Colonic mucosa (tissue), 4 donors: ENCODE data around the gene MOG. TPM values are rescaled to one million over a fixed set of nuclear protein-coding genes. Genes with fewer than 3 reads are reported as not detected.
A peak's percentile ranks its signal among the peaks of the same experiment; 100 is the strongest.

ENCODE experiments used
- DNase-seq: peaks from one replicate; pipeline ENCODE4 v3.0.0-alpha.2; 2020
- H3K27ac ChIP-seq: fragments of 200-600 bp; one replicate; pipeline ENCODE4 v1.8.0; 2021
- H3K27me3 ChIP-seq: fragments of 200-600 bp; one replicate; pipeline ENCODE4 v1.8.0; 2021
- H3K36me3 ChIP-seq: fragments of 200-600 bp; one replicate; pipeline ENCODE4 v1.8.0; 2021
- H3K4me1 ChIP-seq: fragments of 200-600 bp; one replicate; pipeline ENCODE4 v1.8.0; 2021; ENCODE audit warnings: mild to moderate bottlenecking
- H3K4me3 ChIP-seq: fragments of 200-600 bp; one replicate; pipeline ENCODE4 v1.8.0; 2021
- H3K9ac ChIP-seq, 2 donors: one replicate each; pipeline ENCODE4 v1.7.0; 2013; ENCODE audit warnings: control low read depth in 2 of 2, low read depth in 2 of 2, low read length in 2 of 2
- H3K9me3 ChIP-seq: fragments of 200-600 bp; one replicate; pipeline ENCODE4 v1.8.0; 2021
- intact Hi-C: fragments of 100-400 bp; cut with DNase I; formaldehyde crosslinking; loops from one replicate; pipeline ENCODE4 v1.14.1; 2022
- total RNA-seq, 2 donors: library from RNA; stranded (reverse); fragmentation: NEBNext Ultra II Directional in 1 of 2; extraction: Animal tissue kit (Norgen Biotek cat#: 25700) in 1 of 2; gene quantifications; one replicate each; pipeline ENCODE4 v1.2.1, GENCODE V29; 2021
- TF ChIP-seq, protein P1 (sequence below): fragments of 200-600 bp; IDR thresholded peaks from one replicate; pipeline ENCODE4 v1.8.0; 2022; ENCODE audit warnings: antibody characterized with exemption, mild to moderate bottlenecking
- donor health status: healthy.
- donor health status: DM: no; HTN: no; CAD: no.
- donor health status: DM: no; HTN: no; CAD: no.

MOG gene
- total RNA-seq, 2 donors from 2014 or later: not detected

DNA sequence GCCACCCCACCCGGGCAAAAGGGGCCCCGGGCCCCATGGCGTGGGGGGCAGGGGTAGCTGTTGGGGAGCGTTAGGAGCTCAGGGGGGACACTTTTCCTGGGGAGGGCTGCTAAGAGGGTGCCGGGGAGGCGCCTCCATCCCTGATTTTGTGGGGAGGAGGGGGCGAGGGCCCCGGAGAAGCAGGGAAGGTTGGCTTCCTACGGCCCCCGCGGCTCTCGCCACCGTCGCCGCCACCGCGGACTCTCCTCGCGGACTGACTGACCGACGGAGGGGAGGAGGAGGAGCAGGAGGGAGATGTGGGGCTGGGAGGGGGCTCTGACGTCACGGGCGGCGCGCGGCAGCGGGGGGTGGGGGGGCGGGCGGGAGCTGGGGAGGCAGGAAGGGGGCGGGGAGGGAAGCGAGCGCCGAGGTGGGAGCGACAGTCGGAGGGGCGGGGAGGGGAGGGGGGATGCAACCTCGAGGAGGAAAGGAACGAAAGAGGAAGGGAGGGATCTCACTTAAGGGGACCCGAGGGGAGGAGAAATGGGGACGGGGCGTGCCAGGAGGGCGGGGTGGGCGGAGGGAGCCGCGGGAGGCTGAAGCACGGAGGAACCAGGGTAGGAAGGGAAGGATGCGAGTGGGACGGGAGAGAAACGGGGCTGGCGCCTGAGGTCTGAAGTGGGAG is 29.0 kb upstream of the MOG start:
- Histone ChIP-seq H3K4me3 (peak overlapping the region; percentile 43), H3K9me3 (no peaks in the 10 kb centered on the region), H3K27me3 (no peaks in the 10 kb centered on the region), H3K36me3 (no peaks in the 10 kb centered on the region), H3K4me1 (peaks cover 6% of the 10 kb centered on the region), H3K27ac (peak overlapping the region; percentile 44), H3K9ac (peak overlapping the region; percentile 36 to 67)
- TF ChIP-seq, protein P1, sequence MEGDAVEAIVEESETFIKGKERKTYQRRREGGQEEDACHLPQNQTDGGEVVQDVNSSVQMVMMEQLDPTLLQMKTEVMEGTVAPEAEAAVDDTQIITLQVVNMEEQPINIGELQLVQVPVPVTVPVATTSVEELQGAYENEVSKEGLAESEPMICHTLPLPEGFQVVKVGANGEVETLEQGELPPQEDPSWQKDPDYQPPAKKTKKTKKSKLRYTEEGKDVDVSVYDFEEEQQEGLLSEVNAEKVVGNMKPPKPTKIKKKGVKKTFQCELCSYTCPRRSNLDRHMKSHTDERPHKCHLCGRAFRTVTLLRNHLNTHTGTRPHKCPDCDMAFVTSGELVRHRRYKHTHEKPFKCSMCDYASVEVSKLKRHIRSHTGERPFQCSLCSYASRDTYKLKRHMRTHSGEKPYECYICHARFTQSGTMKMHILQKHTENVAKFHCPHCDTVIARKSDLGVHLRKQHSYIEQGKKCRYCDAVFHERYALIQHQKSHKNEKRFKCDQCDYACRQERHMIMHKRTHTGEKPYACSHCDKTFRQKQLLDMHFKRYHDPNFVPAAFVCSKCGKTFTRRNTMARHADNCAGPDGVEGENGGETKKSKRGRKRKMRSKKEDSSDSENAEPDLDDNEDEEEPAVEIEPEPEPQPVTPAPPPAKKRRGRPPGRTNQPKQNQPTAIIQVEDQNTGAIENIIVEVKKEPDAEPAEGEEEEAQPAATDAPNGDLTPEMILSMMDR: no peak
- intact Hi-C loops: no loop called here
- peak; percentile 60 for DNase-seq

DNA sequence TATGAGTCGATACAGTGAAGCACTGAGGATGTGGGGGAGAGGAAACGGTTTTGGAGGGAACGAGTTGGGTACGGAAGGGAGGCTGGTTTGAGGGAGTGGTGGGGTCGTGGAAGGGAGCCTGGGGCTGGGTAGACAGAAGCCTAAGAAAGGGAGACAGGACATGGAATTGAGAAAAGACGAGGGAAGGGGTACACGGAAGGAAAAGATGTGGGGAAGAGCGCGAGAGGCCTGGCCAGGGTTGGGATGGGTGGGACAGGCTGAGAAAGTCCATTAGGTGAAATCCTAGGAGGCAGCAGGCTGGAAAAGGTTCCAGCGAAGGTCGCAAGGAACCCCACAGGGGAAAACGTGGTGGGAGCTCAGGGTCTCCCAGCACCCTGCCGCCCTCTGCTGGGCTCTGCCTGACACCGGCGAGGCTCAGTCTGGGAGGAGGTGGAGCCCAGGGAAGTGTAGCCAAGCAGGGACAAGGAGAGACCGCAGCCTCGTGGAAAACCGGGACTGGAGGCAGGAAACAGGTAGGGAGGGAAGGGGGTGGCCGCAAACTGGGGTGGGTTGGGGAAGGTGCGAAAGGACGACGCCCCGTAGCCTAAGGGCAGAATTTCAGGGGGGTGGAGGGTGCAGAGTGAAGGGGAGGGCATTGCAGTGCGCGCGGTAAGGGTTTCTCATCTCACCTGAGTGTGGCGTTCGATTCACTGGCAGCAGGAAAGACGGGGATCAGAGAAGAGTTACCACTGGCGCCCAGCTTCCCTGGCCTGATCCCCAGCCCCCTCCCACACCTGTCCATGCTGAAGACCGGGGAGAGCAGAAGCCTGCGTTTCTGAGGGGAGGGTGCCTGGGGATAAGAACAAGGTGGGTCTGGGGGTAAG is 28.2 kb upstream of the MOG start:
- peak overlapping the region; percentile 36 to 45 for H3K9ac ChIP-seq
- peak; percentile 84 for DNase-seq
- H3K27me3 ChIP-seq: no peaks in the 10 kb centered on the region
- peak overlapping the region; percentile 43 for H3K4me3 ChIP-seq
- intact Hi-C loops: no loop called here
- peak overlapping the region; percentile 44 for H3K27ac ChIP-seq
- TF ChIP-seq, protein P1: peak; percentile 33
- no peaks in the 10 kb centered on the region for H3K9me3 ChIP-seq
- H3K4me1 ChIP-seq: peaks cover 6% of the 10 kb centered on the region
- H3K36me3 ChIP-seq: no peaks in the 10 kb centered on the region

DNA sequence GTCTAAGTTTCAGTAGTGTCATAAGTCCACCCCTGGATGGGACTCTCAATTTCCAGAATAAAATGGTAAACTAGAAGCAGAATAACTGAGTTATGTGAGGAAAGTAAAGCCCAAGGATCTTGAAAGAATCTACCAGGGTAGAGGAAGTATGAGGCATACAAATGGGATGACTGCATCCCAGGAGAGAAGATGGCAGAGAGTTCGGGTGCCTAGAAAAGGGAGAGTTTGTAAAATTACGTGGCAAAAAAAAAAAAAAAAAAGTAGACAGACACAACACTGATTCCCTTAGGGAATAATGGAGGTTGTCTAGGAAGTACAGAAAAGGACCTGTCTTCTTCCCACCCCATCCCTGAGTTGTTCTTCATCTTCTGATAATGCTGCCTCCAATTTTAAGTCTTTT is 27.3 kb upstream of the MOG start:
- H3K9ac ChIP-seq: no peak overlapping the region
- no peaks in the 10 kb centered on the region for H3K9me3 ChIP-seq
- no peak overlapping the region for H3K27ac ChIP-seq
- H3K4me1 ChIP-seq: peaks cover 6% of the 10 kb centered on the region
- no peak overlapping the region for H3K4me3 ChIP-seq
- no peaks in the 10 kb centered on the region for H3K36me3 ChIP-seq
- TF ChIP-seq, protein P1: no peak
- no peaks in the 10 kb centered on the region for H3K27me3 ChIP-seq
- intact Hi-C loops: no loop called here
- DNase-seq: no peak

DNA sequence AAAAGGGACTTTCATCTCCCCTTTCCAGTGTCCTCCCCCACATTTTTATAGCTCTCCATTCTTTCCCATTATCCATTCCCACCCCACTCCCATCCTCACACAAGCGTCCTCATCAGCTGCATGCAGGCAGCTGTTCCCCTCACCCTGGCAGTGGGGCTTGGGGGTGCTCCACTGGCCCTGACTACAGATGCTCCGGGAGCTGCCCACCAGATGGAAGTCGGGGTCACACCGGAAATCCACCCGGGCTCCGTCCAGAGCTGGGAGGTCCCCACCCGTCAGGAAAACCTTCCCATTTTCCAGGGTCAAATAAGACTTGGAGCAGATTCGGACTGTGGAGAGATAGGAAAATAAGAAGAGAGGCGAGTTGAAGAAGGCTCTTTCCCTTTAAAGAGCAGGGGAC is 26.6 kb upstream of the MOG start:
- DNase-seq: no peak
- TF ChIP-seq, protein P1: no peak
- H3K9me3 ChIP-seq: no peaks in the 10 kb centered on the region
- H3K4me3 ChIP-seq: no peak overlapping the region
- intact Hi-C loops: no loop called here
- no peaks in the 10 kb centered on the region for H3K27me3 ChIP-seq
- no peaks in the 10 kb centered on the region for H3K36me3 ChIP-seq
- peaks cover 6% of the 10 kb centered on the region for H3K4me1 ChIP-seq
- H3K9ac ChIP-seq: no peak overlapping the region
- H3K27ac ChIP-seq: no peak overlapping the region

DNA sequence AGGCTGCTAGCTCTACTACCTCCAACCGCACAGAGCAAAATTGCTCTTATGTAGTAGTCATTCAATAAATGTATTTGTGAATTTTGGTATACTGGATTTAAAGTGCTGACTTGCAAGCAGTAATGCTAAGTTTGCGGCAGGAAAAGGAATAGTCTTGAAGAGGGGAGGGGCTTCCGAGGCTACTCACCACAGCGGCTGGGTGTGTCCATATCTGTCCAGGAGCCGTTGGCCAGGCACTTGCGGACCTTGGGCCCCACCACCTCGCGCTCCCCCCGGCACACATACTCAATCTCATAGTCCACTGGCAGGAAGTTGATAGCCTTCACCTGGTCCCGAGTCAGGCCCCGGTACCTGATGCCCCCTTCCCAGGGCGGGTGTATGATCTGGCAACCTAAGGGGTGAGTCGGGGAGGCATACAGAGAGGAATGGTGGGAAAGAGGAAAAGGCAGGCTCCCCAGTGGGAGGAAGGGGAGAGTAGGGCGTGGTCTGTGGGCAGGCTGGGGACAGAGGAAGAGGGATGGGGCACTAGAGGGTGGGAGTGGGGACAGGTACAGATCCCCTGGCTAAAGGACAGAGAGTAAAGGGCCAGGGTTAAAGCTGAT is 25.6 kb upstream of the MOG start:
- H3K27me3 ChIP-seq: no peaks in the 10 kb centered on the region
- DNase-seq: no peak
- TF ChIP-seq, protein P1: no peak
- peaks cover 6% of the 10 kb centered on the region for H3K4me1 ChIP-seq
- H3K9ac ChIP-seq: no peak overlapping the region
- no peaks in the 10 kb centered on the region for H3K9me3 ChIP-seq
- intact Hi-C loops: no loop called here
- no peak overlapping the region for H3K4me3 ChIP-seq
- H3K36me3 ChIP-seq: no peaks in the 10 kb centered on the region
- H3K27ac ChIP-seq: no peak overlapping the region
